CD4-positive, alpha-beta memory T cell (primary cell): Measurements from ENCODE around the gene ACD. TPM values are rescaled to one million over a fixed set of nuclear protein-coding genes. Genes with fewer than 3 reads are reported as not detected.

Source experiments
- CTCF ChIA-PET: fragments of 350-600 bp; sonication (Branson Sonifier 250); formaldehyde crosslinking; loops from one replicate; lab custom pipeline; 2021; ENCODE audit warnings: inconsistent platforms; ENCODE audit not compliant: partially characterized antibody; lab: Charles Lee
- POLR2A ChIA-PET: fragments of 350-600 bp; sonication (Branson Sonifier 250); formaldehyde crosslinking; loops from one replicate; lab custom pipeline; 2021; ENCODE audit not compliant: partially characterized antibody; lab: Charles Lee
- DNase-seq, 5 donors: peaks; one replicate each; pipeline versions ENCODE4 v3.0.0 to v3.0.0-alpha.2; 2020 to 2022; ENCODE audit warnings: mixed read lengths in 1 of 5
- H3K27ac ChIP-seq: one replicate; pipeline ENCODE4 v1.7.0; 2013; ENCODE audit warnings: low read depth, low read length
- H3K27me3 ChIP-seq: 2 replicates; pipeline ENCODE4 v1.7.0; 2013; ENCODE audit warnings: mild to moderate bottlenecking, low read length, moderate library complexity; ENCODE audit not compliant: insufficient read depth
- H3K36me3 ChIP-seq: 2 replicates; pipeline ENCODE4 v1.7.0; 2013; ENCODE audit warnings: mild to moderate bottlenecking, low read length, moderate library complexity; ENCODE audit not compliant: insufficient read depth
- H3K4me1 ChIP-seq: 2 replicates; pipeline ENCODE4 v1.7.0; 2013; ENCODE audit warnings: mild to moderate bottlenecking, low read length, moderate library complexity; ENCODE audit not compliant: insufficient read depth
- H3K4me3 ChIP-seq, 2 donors: one replicate each; pipeline ENCODE4 v1.7.0; 2013; ENCODE audit warnings: low read length in 2 of 2, mild to moderate bottlenecking in 1 of 2
- H3K9me3 ChIP-seq, 2 donors: one replicate each; pipeline ENCODE4 v1.7.0; 2013; ENCODE audit warnings: low read length in 2 of 2, control low read depth in 1 of 2; ENCODE audit not compliant: control insufficient read depth in 1 of 2
- H3K27ac Mint-ChIP-seq, 7 donors: one replicate each; pipeline ENCODE4 v1.8.0; 2020 to 2021; ENCODE audit warnings: mixed read lengths in 7 of 7, mild to moderate bottlenecking in 6 of 7, inconsistent platforms in 3 of 7, moderate library complexity in 3 of 7
- H3K27me3 Mint-ChIP-seq, 2 donors: one replicate each; pipeline ENCODE4 v1.8.0; 2020 to 2021; ENCODE audit warnings: mixed read lengths in 2 of 2
- H3K36me3 Mint-ChIP-seq, 2 donors: one replicate each; pipeline ENCODE4 v1.8.0; 2020 to 2021; ENCODE audit warnings: mixed read lengths in 2 of 2, inconsistent platforms in 1 of 2, mild to moderate bottlenecking in 1 of 2
- H3K4me1 Mint-ChIP-seq, 4 donors: one replicate each; pipeline ENCODE4 v1.8.0; 2020 to 2021; ENCODE audit warnings: mixed read lengths in 4 of 4, mild to moderate bottlenecking in 1 of 4
- H3K4me3 Mint-ChIP-seq, 8 donors: one replicate each; pipeline ENCODE4 v1.8.0; 2020 to 2021; ENCODE audit warnings: mixed read lengths in 8 of 8, mild to moderate bottlenecking in 7 of 8, moderate library complexity in 6 of 8, inconsistent platforms in 3 of 8
- H3K9me3 Mint-ChIP-seq, 8 donors: one replicate each; pipeline ENCODE4 v1.8.0; 2020 to 2021; ENCODE audit warnings: mixed read lengths in 8 of 8, mild to moderate bottlenecking in 5 of 8, inconsistent platforms in 3 of 8, moderate library complexity in 1 of 8
- intact Hi-C: fragments of 100-400 bp; cut with micrococcal nuclease; formaldehyde crosslinking; loops from one replicate; pipeline ENCODE4 v1.15.1; 2023
- polyA plus RNA-seq, 2 donors: library from polyadenylated mRNA; unstranded; fragments of 300-500 nt; fragmentation: Illumina TruSeq; gene quantifications; one replicate each; pipeline ENCODE4 v1.2.3, GENCODE V29; 2021
- total RNA-seq, 2 experiments: library from RNA; stranded (reverse); gene quantifications; one replicate each; pipeline ENCODE4 v1.2.3, GENCODE V29; 2021

The ACD gene
- total and polyA plus RNA-seq, 4 experiments from 2014 or later = 33.3 to 50.6 (median 49.1) TPM

DNA sequence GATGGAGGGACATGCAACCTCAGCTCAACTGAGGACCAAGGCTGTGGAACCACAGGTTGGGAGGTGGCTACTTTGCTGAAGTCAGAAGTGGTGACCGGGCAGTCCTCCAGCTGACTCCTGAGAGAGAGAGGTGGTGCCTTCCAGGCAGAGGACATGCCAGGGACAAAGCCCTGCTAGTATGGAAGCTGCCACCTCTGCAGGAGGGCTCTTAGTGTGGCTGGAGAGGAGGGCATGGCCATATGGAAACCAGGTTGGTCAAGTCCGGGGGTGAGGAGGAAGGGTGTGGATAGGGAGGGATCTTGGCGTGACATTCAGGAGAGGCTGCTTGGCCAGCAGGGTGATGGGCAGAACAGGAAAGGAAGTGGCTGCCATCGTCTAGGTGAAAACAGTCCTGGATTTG lies 12.2 kb upstream of the ACD start:
- intact Hi-C loops = loop anchor here (2.0 kb wide), 1 partner anchor 64 kb away; no protein-coding TSS in a partner anchor
- H3K4me1 ChIP-seq = peaks cover 11% of the 10 kb centered on the region
- H3K27me3 ChIP-seq = no peaks in the 10 kb centered on the region
- H3K36me3 ChIP-seq = no peaks in the 10 kb centered on the region
- Mint-ChIP-seq H3K9me3 (no peaks in the 10 kb centered on the region), H3K4me3 (no peak overlapping the region), H3K27ac (peak overlapping the region in 6 of 7 donors; percentile 12 to 77 (median 36)), H3K4me1 (peaks cover 5 to 28% (median 13%) of the 10 kb centered on the region in 4 donors), H3K36me3 (peaks cover 0 to 6% of the 10 kb centered on the region in 2 donors), H3K27me3 (no peaks in the 10 kb centered on the region)
- H3K27ac ChIP-seq = no peak overlapping the region
- DNase-seq = no peak
- CTCF ChIA-PET = interaction anchor here (0.6 to 10.4 kb wide), 25 partner anchors 9 to 263 kb away, joined by 3 to 143 read pairs (median 5); partner anchors contain the start of genes ACD, CTRL, EDC4 and GFOD2
- H3K4me3 ChIP-seq = no peak overlapping the region
- no peaks in the 10 kb centered on the region for H3K9me3 ChIP-seq
- POLR2A ChIA-PET = interaction anchor here (0.9 to 1.7 kb wide), 6 partner anchors 10 to 263 kb away, joined by 3 to 6 read pairs (median 4); partner anchors contain the start of gene PARD6A

DNA sequence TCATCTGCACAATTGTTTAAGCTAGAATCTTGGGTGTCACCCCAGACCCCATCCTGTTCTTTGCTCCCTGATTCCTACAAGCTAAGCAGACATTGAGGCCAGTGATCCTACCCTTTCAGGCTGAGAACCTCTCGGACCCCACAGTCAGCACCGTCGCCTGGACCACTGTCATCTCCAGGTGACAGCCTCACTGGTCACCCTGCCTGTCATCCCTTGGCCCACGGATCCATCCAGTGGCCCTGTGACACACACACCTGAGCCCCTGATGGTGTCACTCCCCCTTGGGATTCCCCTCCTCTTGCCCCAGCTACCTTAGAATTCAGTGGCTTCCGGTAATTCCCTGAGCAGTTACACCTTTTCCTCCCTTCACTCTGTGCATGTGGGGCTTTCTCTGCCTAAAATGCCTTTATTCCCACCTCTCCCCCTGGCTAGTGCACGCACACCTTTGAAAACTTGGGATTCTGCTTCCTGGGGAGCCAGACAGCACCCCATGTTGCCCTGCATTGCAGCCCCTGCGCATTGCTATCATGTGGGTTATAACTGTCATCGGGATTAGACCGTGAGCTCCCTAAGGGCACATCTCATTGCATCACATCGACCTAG lies 9.5 kb upstream of the ACD start:
- Histone ChIP-seq H3K9me3 (no peaks in the 10 kb centered on the region), H3K27me3 (no peaks in the 10 kb centered on the region), H3K4me1 (peaks cover 24% of the 10 kb centered on the region), H3K27ac (no peak overlapping the region), H3K36me3 (no peaks in the 10 kb centered on the region), H3K4me3 (no peak overlapping the region)
- peaks cover 7 to 50% (median 18%) of the 10 kb centered on the region in 4 donors for H3K4me1 Mint-ChIP-seq
- no peaks in the 10 kb centered on the region for H3K27me3 Mint-ChIP-seq
- intact Hi-C loops = no loop called here
- H3K27ac Mint-ChIP-seq = peak overlapping the region in 3 of 7 donors; percentile 32 to 53 (median 35)
- CTCF ChIA-PET = interaction anchor here (0.6 to 10.4 kb wide), 17 partner anchors 10 to 184 kb away, joined by 3 to 143 read pairs (median 3); partner anchors contain the start of genes ACD, GFOD2 and PARD6A
- peak overlapping the region in 2 of 8 donors; percentile 17 to 46 for H3K4me3 Mint-ChIP-seq
- peaks cover 0 to 6% of the 10 kb centered on the region in 2 donors for H3K36me3 Mint-ChIP-seq
- POLR2A ChIA-PET = interaction anchor here (1.2 to 6.9 kb wide), 5 partner anchors 9 to 149 kb away, joined by 5 to 55 read pairs (median 17); partner anchors contain the start of genes ACD, CTCF and PARD6A
- DNase-seq = no peak
- H3K9me3 Mint-ChIP-seq = no peaks in the 10 kb centered on the region

DNA sequence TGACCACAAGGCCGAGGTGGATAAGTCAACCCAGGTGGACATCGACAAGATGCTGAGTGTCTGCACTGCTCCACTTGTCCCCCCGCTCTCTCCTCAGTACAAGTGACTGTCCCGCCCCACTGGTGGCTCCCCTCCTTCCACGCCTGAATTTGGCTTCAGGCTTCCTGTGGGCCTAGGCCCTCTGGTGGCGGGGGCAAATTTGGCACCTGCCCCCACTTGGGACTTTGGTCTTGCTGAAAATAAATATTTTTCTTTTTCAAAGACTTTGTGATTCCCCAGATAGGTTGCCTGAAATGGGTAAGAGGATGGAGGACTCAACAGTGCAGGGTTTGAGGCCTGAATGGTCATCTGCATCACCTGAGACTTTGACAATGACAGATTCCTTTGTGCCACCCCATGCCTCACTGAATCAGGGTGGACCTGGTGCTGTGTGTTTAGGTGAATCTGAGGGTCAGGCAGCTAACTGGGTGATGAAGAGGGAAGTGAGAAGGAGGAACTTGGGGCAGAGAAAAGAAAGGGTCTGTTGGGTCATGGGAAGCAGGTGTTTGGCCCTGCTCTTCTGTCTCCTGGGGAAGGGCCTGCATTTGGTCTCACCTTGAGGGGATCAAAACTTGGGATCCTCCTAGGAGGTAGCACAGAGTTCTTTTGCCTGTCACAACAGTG lies 8.6 kb upstream of the ACD start:
- H3K27ac Mint-ChIP-seq = peak overlapping the region in 5 of 7 donors; percentile 53 to 86 (median 64)
- intact Hi-C loops = loop anchor here (1.0 kb wide), 3 partner anchors 23 to 147 kb away; partner anchors contain the start of gene CARMIL2
- Histone ChIP-seq H3K4me1 (peaks cover 24% of the 10 kb centered on the region), H3K4me3 (no peak overlapping the region), H3K27me3 (no peaks in the 10 kb centered on the region), H3K9me3 (no peaks in the 10 kb centered on the region), H3K27ac (no peak overlapping the region), H3K36me3 (no peaks in the 10 kb centered on the region)
- H3K4me1 Mint-ChIP-seq = peaks cover 8 to 49% (median 15%) of the 10 kb centered on the region in 4 donors
- DNase-seq = no peak
- H3K27me3 Mint-ChIP-seq = no peaks in the 10 kb centered on the region
- CTCF ChIA-PET = interaction anchor here (0.6 to 10.4 kb wide), 23 partner anchors 9 to 187 kb away, joined by 3 to 143 read pairs (median 5); partner anchors contain the start of genes ACD, ATP6V0D1, CARMIL2 and GFOD2
- H3K36me3 Mint-ChIP-seq = peaks cover 0 to 1% of the 10 kb centered on the region in 2 donors
- peak overlapping the region in 3 of 8 donors; percentile 45 to 66 (median 49) for H3K4me3 Mint-ChIP-seq
- H3K9me3 Mint-ChIP-seq = no peaks in the 10 kb centered on the region
- POLR2A ChIA-PET = interaction anchor here (1.1 to 6.9 kb wide), 9 partner anchors 16 to 155 kb away, joined by 3 to 55 read pairs (median 11); partner anchors contain the start of genes CARMIL2 and CTCF

DNA sequence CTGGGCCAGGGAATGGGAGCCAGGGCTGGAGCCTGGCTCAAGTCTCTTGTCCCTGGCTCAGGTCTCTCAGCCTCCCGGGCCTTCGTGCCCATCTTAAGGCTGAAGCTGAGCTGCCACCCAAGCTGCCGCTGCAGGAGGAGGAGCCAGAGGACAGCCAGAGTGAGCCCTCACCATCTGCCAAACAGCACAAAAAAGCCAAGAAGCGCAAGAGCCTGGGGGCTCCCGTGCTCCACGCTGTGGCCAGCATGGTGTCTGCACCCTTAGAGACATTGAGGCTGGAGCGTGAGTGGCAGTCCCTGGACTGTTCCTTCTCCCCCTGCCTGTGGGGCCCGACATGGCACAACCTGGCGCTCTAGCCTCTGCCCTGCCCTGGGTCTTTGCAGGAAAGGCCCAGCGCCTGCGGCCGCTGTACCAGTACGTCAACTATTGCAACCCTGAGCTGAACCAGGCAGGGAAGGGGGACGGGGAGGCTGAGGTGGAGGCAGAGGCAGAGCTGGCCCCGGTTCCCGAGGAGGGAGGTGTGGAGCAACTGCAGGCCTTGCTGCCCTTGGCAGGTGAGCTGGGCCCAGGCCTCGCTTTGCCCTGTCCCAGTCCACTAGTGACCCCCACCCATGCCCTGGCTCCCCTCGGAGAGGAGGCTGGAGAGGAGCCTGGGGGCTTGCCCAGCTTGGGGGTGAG lies 7.9 kb upstream of the ACD start:
- H3K4me3 ChIP-seq = peak overlapping the region in 1 of 2 donors; percentile 89
- peak overlapping the region in 6 of 7 donors; percentile 41 to 75 (median 62) for H3K27ac Mint-ChIP-seq

DNA sequence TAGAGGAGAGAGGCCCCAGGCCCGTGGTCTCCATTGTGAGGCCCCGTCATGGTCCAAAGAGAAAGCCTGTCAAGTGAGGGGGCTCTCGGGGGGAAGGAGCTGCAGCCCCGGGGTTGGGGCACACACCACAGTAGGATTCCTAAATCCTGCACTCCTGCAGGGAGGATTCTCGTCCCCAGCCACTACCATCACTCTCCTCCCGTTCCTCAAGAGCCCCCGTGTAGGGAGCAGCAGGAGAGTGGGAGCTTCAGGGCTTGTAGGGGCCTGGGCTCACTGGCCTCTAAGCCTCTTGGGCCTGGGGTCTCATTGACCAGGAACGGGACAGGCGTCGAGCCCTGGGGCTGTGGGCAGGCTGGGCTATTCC lies 7.4 kb upstream of the ACD start:
- peak overlapping the region in 1 of 2 donors; percentile 89 for H3K4me3 ChIP-seq
- ChIA-PET POLR2A (interaction anchor here (0.9 to 6.9 kb wide), 16 partner anchors 9 to 186 kb away, joined by 3 to 55 read pairs (median 6); partner anchors contain the start of genes ATP6V0D1, CARMIL2, CTCF and GFOD2), CTCF (interaction anchor here (0.9 to 10.4 kb wide), 17 partner anchors 9 to 186 kb away, joined by 3 to 143 read pairs (median 6); partner anchors contain the start of genes ACD, ATP6V0D1, CARMIL2 and GFOD2)
- no peaks in the 10 kb centered on the region for H3K36me3 ChIP-seq
- no peak for DNase-seq
- Mint-ChIP-seq H3K9me3 (no peaks in the 10 kb centered on the region), H3K36me3 (peaks cover 0 to 1% of the 10 kb centered on the region in 2 donors), H3K27me3 (no peaks in the 10 kb centered on the region), H3K4me1 (peaks cover 6 to 45% (median 11%) of the 10 kb centered on the region in 4 donors), H3K27ac (peak overlapping the region in 6 of 7 donors; percentile 50 to 75 (median 65)), H3K4me3 (peak overlapping the region; percentile 76 to 92 (median 80))
- H3K27me3 ChIP-seq = no peaks in the 10 kb centered on the region
- H3K27ac ChIP-seq = peak overlapping the region; percentile 64
- H3K9me3 ChIP-seq = no peaks in the 10 kb centered on the region
- intact Hi-C loops = no loop called here
- H3K4me1 ChIP-seq = peaks cover 24% of the 10 kb centered on the region

More for the DNA sequence above, 7.9 kb upstream of the ACD start:
- peaks cover 0 to 1% of the 10 kb centered on the region in 2 donors for H3K36me3 Mint-ChIP-seq
- H3K4me3 Mint-ChIP-seq = peak overlapping the region; percentile 40 to 92 (median 63)
- Histone ChIP-seq H3K9me3 (no peaks in the 10 kb centered on the region), H3K27me3 (no peaks in the 10 kb centered on the region), H3K27ac (peak overlapping the region; percentile 64), H3K36me3 (no peaks in the 10 kb centered on the region), H3K4me1 (peaks cover 24% of the 10 kb centered on the region)
- ChIA-PET CTCF (interaction anchor here (0.8 to 10.4 kb wide), 21 partner anchors 9 to 186 kb away, joined by 3 to 143 read pairs (median 5); partner anchors contain the start of genes ACD, ATP6V0D1, CARMIL2 and GFOD2), POLR2A (interaction anchor here (0.9 to 6.9 kb wide), 14 partner anchors 10 to 186 kb away, joined by 3 to 55 read pairs (median 8); partner anchors contain the start of genes ATP6V0D1, CARMIL2 and CTCF)
- intact Hi-C loops = loop anchor here (1.0 kb wide), 3 partner anchors 23 to 147 kb away; partner anchors contain the start of gene CARMIL2
- H3K9me3 Mint-ChIP-seq = no peaks in the 10 kb centered on the region
- peak; percentile 78 to 90 (median 82) for DNase-seq
- H3K27me3 Mint-ChIP-seq = no peaks in the 10 kb centered on the region
- peaks cover 8 to 49% (median 15%) of the 10 kb centered on the region in 4 donors for H3K4me1 Mint-ChIP-seq
